WTC11 (cell line): ENCODE measurements around the gene BRMS1. TPM values are rescaled to one million over a fixed set of nuclear protein-coding genes. Genes with fewer than 3 reads are reported as not detected.

Experiments used
- ATAC-seq: fragments of 200-7000 bp; cut with Tn5 transposase; 2 replicates; pipeline ENCODE4 v1.10.0; 2021; ENCODE audit warnings: mild to moderate bottlenecking, moderate library complexity
- CTCF ChIA-PET: fragments of 300-600 bp; sonication (Branson Sonifier 250); formaldehyde crosslinking; loops from one replicate; lab custom pipeline; 2021; ENCODE audit warnings: antibody characterized with exemption; lab: Charles Lee
- POLR2A ChIA-PET: fragments of 350-600 bp; sonication (Branson Sonifier 250); formaldehyde crosslinking; loops from one replicate; lab custom pipeline; 2021; ENCODE audit warnings: antibody characterized with exemption; lab: Charles Lee
- DNase-seq: peaks from one replicate; pipeline ENCODE4 v3.0.0; 2021; ENCODE audit warnings: low spot score
- H3K27ac Mint-ChIP-seq: 2 replicates; pipeline ENCODE4 v1.8.0; 2021; ENCODE audit warnings: mixed read lengths
- H3K27me3 Mint-ChIP-seq: 2 replicates; pipeline ENCODE4 v1.8.0; 2021; ENCODE audit warnings: low read depth, mild to moderate bottlenecking, moderate library complexity, mixed read lengths
- H3K36me3 Mint-ChIP-seq: 2 replicates; pipeline ENCODE4 v1.8.0; 2021; ENCODE audit warnings: mixed read lengths
- H3K4me1 Mint-ChIP-seq: 2 replicates; pipeline ENCODE4 v1.8.0; 2022; ENCODE audit warnings: mixed read lengths
- H3K4me3 Mint-ChIP-seq: 2 replicates; pipeline ENCODE4 v1.8.0; 2021; ENCODE audit warnings: mild to moderate bottlenecking, moderate library complexity, mixed read lengths
- H3K9me3 Mint-ChIP-seq: 2 replicates; pipeline ENCODE4 v1.8.0; 2021; ENCODE audit warnings: mixed read lengths
- ESRRA ChIP-seq: sonication (generic); formaldehyde crosslinking; IDR thresholded peaks from 2 replicates; pipeline ENCODE4 v1.8.1; 2022; ENCODE audit warnings: mild to moderate bottlenecking, missing genetic modification reagents, borderline replicate concordance
- FOXP4 ChIP-seq: sonication (generic); formaldehyde crosslinking; IDR thresholded peaks from 2 replicates; pipeline ENCODE4 v1.8.0; 2022; ENCODE audit warnings: mild to moderate bottlenecking, missing genetic modification reagents
- GRHL2 ChIP-seq: fragments of 250-450 bp; sonication (Bioruptor Pico); IDR thresholded peaks from 2 replicates; pipeline ENCODE4 v1.8.0; 2022; ENCODE audit warnings: mild to moderate bottlenecking, moderate library complexity; ENCODE audit not compliant: insufficient replicate concordance, severe bottlenecking
- HMGA2 ChIP-seq: fragments of 250-450 bp; sonication (Bioruptor Pico); IDR thresholded peaks from 2 replicates; pipeline ENCODE4 v1.4.0; 2021; ENCODE audit warnings: mild to moderate bottlenecking, moderate library complexity
- IRF2 ChIP-seq: sonication (generic); formaldehyde crosslinking; IDR thresholded peaks from 2 replicates; pipeline ENCODE4 v1.8.0; 2022; ENCODE audit warnings: low read depth, missing genetic modification reagents, borderline replicate concordance
- KAT7 ChIP-seq: sonication (generic); formaldehyde crosslinking; IDR thresholded peaks from 2 replicates; pipeline ENCODE4 v1.8.1; 2023; ENCODE audit warnings: missing genetic modification reagents, mild to moderate bottlenecking, borderline replicate concordance
- MYBL2 ChIP-seq: sonication (generic); formaldehyde crosslinking; IDR thresholded peaks from 2 replicates; pipeline ENCODE4 v1.8.1; 2023; ENCODE audit warnings: mild to moderate bottlenecking, moderate library complexity, missing genetic modification reagents
- OVOL2 ChIP-seq: fragments of 250-450 bp; sonication (Bioruptor Pico); IDR thresholded peaks from 2 replicates; pipeline ENCODE4 v1.9.0; 2021; ENCODE audit warnings: mild to moderate bottlenecking, borderline replicate concordance
- SMAD4 ChIP-seq: sonication (generic); formaldehyde crosslinking; IDR thresholded peaks from 2 replicates; pipeline ENCODE4 v1.8.0; 2022; ENCODE audit warnings: mild to moderate bottlenecking, missing genetic modification reagents
- TEAD1 ChIP-seq: sonication (generic); formaldehyde crosslinking; IDR thresholded peaks from 2 replicates; pipeline ENCODE4 v1.8.0; 2022; ENCODE audit warnings: mild to moderate bottlenecking, missing genetic modification reagents
- ZBTB21 ChIP-seq: sonication (generic); formaldehyde crosslinking; IDR thresholded peaks from 2 replicates; pipeline ENCODE4 v1.8.1; 2023; ENCODE audit warnings: mild to moderate bottlenecking, missing genetic modification reagents, borderline replicate concordance
- ZNF219 ChIP-seq: sonication (generic); formaldehyde crosslinking; IDR thresholded peaks from 2 replicates; pipeline ENCODE4 v1.8.0; 2023; ENCODE audit warnings: missing genetic modification reagents, mild to moderate bottlenecking, borderline replicate concordance
- ZNF263 ChIP-seq: sonication (generic); formaldehyde crosslinking; IDR thresholded peaks from 2 replicates; pipeline ENCODE4 v1.8.1; 2022; ENCODE audit warnings: low read depth, mild to moderate bottlenecking, moderate library complexity, missing genetic modification reagents
- ZNF416 ChIP-seq: fragments of 250-450 bp; sonication (Bioruptor Pico); IDR thresholded peaks from 2 replicates; pipeline ENCODE4 v1.9.0; 2021; ENCODE audit warnings: mild to moderate bottlenecking, inconsistent platforms
- ZNF532 ChIP-seq: fragments of 250-450 bp; sonication (Bioruptor Pico); IDR thresholded peaks from 2 replicates; pipeline ENCODE4 v1.9.0; 2021; ENCODE audit warnings: mild to moderate bottlenecking, borderline replicate concordance
- total RNA-seq: library from RNA; stranded (reverse); gene quantifications from 3 replicates; pipeline ENCODE4 v1.2.3, GENCODE V29; 2021
- TF ChIP-seq, protein P1 (sequence below): sonication (generic); formaldehyde crosslinking; IDR thresholded peaks from 2 replicates; pipeline ENCODE4 v1.8.1; 2023; ENCODE audit warnings: mild to moderate bottlenecking, missing genetic modification reagents, moderate library complexity
- TF ChIP-seq, protein P2 (sequence below): sonication (generic); formaldehyde crosslinking; IDR thresholded peaks from 2 replicates; pipeline ENCODE4 v1.8.1; 2023; ENCODE audit warnings: mild to moderate bottlenecking, moderate library complexity, missing genetic modification reagents
- TF ChIP-seq, protein P3 (sequence below): fragments of 200-600 bp; IDR thresholded peaks from 2 replicates; pipeline ENCODE4 v1.8.0; 2022; ENCODE audit warnings: antibody characterized with exemption
- TF ChIP-seq, protein P4 (sequence below): sonication (generic); formaldehyde crosslinking; IDR thresholded peaks from 2 replicates; pipeline ENCODE4 v1.8.1; 2023; ENCODE audit warnings: mild to moderate bottlenecking, missing genetic modification reagents
- TF ChIP-seq, protein P5 (sequence below): fragments of 250-450 bp; sonication (Bioruptor Pico); IDR thresholded peaks from 2 replicates; pipeline ENCODE4 v1.9.0; 2021; ENCODE audit warnings: moderate library complexity, mild to moderate bottlenecking, inconsistent platforms, borderline replicate concordance

Gene BRMS1
- total RNA-seq, 1 experiment from 2014 or later, result 44.5 TPM

- POLR2A ChIA-PET, result no interaction called here
Measured at GRCh38 chr11:66332371-66333219, 12.3 kb downstream of the BRMS1 start.

More at GRCh38 chr11:66332371-66333219, 12.3 kb downstream of the BRMS1 start:
- H3K36me3 Mint-ChIP-seq, result no peaks in the 10 kb centered on the region
- TF ChIP-seq, protein P1, sequence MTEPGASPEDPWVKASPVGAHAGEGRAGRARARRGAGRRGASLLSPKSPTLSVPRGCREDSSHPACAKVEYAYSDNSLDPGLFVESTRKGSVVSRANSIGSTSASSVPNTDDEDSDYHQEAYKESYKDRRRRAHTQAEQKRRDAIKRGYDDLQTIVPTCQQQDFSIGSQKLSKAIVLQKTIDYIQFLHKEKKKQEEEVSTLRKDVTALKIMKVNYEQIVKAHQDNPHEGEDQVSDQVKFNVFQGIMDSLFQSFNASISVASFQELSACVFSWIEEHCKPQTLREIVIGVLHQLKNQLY (CRISPR knock-in tag), result no peak
- TF ChIP-seq ZNF263 (no peak), OVOL2 (CRISPR knock-in tag) (no peak), GRHL2 (CRISPR knock-in tag) (no peak), ZNF416 (CRISPR knock-in tag) (no peak), TEAD1 (no peak), SMAD4 (CRISPR knock-in tag) (no peak), IRF2 (CRISPR knock-in tag) (no peak), ZNF532 (CRISPR knock-in tag) (no peak), ESRRA (CRISPR knock-in tag) (no peak), ZBTB21 (CRISPR knock-in tag) (no peak), ZNF219 (CRISPR knock-in tag) (no peak), FOXP4 (no peak), HMGA2 (CRISPR knock-in tag) (no peak), MYBL2 (CRISPR knock-in tag) (no peak), KAT7 (CRISPR knock-in tag) (no peak)
- TF ChIP-seq, protein P2, sequence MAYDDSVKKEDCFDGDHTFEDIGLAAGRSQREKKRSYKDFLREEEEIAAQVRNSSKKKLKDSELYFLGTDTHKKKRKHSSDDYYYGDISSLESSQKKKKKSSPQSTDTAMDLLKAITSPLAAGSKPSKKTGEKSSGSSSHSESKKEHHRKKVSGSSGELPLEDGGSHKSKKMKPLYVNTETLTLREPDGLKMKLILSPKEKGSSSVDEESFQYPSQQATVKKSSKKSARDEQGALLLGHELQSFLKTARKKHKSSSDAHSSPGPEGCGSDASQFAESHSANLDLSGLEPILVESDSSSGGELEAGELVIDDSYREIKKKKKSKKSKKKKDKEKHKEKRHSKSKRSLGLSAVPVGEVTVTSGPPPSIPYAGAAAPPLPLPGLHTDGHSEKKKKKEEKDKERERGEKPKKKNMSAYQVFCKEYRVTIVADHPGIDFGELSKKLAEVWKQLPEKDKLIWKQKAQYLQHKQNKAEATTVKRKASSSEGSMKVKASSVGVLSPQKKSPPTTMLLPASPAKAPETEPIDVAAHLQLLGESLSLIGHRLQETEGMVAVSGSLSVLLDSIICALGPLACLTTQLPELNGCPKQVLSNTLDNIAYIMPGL (CRISPR knock-in tag), result no peak
- TF ChIP-seq, protein P3, sequence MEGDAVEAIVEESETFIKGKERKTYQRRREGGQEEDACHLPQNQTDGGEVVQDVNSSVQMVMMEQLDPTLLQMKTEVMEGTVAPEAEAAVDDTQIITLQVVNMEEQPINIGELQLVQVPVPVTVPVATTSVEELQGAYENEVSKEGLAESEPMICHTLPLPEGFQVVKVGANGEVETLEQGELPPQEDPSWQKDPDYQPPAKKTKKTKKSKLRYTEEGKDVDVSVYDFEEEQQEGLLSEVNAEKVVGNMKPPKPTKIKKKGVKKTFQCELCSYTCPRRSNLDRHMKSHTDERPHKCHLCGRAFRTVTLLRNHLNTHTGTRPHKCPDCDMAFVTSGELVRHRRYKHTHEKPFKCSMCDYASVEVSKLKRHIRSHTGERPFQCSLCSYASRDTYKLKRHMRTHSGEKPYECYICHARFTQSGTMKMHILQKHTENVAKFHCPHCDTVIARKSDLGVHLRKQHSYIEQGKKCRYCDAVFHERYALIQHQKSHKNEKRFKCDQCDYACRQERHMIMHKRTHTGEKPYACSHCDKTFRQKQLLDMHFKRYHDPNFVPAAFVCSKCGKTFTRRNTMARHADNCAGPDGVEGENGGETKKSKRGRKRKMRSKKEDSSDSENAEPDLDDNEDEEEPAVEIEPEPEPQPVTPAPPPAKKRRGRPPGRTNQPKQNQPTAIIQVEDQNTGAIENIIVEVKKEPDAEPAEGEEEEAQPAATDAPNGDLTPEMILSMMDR, result no peak
- TF ChIP-seq, protein P4, sequence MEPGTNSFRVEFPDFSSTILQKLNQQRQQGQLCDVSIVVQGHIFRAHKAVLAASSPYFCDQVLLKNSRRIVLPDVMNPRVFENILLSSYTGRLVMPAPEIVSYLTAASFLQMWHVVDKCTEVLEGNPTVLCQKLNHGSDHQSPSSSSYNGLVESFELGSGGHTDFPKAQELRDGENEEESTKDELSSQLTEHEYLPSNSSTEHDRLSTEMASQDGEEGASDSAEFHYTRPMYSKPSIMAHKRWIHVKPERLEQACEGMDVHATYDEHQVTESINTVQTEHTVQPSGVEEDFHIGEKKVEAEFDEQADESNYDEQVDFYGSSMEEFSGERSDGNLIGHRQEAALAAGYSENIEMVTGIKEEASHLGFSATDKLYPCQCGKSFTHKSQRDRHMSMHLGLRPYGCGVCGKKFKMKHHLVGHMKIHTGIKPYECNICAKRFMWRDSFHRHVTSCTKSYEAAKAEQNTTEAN (CRISPR knock-in tag), result no peak
- TF ChIP-seq, protein P5, sequence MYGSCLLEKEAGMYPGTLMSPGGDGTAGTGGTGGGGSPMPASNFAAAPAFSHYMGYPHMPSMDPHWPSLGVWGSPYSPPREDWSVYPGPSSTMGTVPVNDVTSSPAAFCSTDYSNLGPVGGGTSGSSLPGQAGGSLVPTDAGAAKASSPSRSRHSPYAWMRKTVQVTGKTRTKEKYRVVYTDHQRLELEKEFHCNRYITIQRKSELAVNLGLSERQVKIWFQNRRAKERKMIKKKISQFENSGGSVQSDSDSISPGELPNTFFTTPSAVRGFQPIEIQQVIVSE (CRISPR knock-in tag), result no peak
- H3K9me3 Mint-ChIP-seq, result no peaks in the 10 kb centered on the region
- no peak overlapping the region for H3K27ac Mint-ChIP-seq
- DNase-seq (no peak), ATAC-seq (no peak)
- H3K27me3 Mint-ChIP-seq, result peaks cover 7% of the 10 kb centered on the region
- CTCF ChIA-PET, result interaction anchor here (1.5 to 8.7 kb wide), 3 partner anchors 12 to 21 kb away, joined by 3 to 319 read pairs (median 31); partner anchors contain the start of genes BRMS1 and CD248
- no peak overlapping the region for H3K4me3 Mint-ChIP-seq
- peaks cover 21% of the 10 kb centered on the region for H3K4me1 Mint-ChIP-seq
